SK-N-SH (cell line): ENCODE results near the gene SRRT.
"Not testable (repeated sequence)": the region's sequence is repeated elsewhere in the genome, so short reads cannot be mapped to it uniquely, and the experiment has no call there.

Source experiments
- CHD2 ChIP-seq: fragments of 150-350 bp; IDR thresholded peaks from 2 replicates; pipeline ENCODE4 v1.6.1; 2018; ENCODE audit warnings: low read length; ENCODE audit not compliant: partially characterized antibody
- CTCF ChIP-seq: fragments of 200-600 bp; sonication (generic); IDR thresholded peaks from 2 replicates; pipeline ENCODE4 v1.6.1; 2017; ENCODE audit warnings: antibody characterized with exemption, mild to moderate bottlenecking, moderate library complexity
- EZH2phosphoT487 ChIP-seq: fragments of 200-600 bp; sonication (generic); IDR thresholded peaks from 2 replicates; pipeline ENCODE4 v1.6.1; 2017; ENCODE audit warnings: low read depth, mixed run types, mild to moderate bottlenecking, antibody characterized with exemption, moderate library complexity, borderline replicate concordance
- GATA2 ChIP-seq: sonication (generic); formaldehyde crosslinking; IDR thresholded peaks from 2 replicates; pipeline ENCODE4 v1.5.0; 2020; ENCODE audit warnings: mild to moderate bottlenecking, missing genetic modification reagents
- MAX ChIP-seq: IDR thresholded peaks from 2 replicates; pipeline ENCODE4 v1.4.0; 2012; ENCODE audit warnings: low read depth
- NFIC ChIP-seq: IDR thresholded peaks from 2 replicates; pipeline ENCODE4 v1.4.0; 2012; ENCODE audit warnings: borderline replicate concordance
- PBX3 ChIP-seq: IDR thresholded peaks from 2 replicates; pipeline ENCODE4; 2012
- POLR2AphosphoS5 ChIP-seq: IDR thresholded peaks from 2 replicates; pipeline ENCODE4 v1.6.1; 2012; ENCODE audit warnings: low read depth, low read length
- RCOR1 ChIP-seq: fragments of 150-350 bp; IDR thresholded peaks from 2 replicates; pipeline ENCODE4 v1.6.1; 2017; ENCODE audit warnings: antibody characterized with exemption, low read length
- REST ChIP-seq: IDR thresholded peaks from 2 replicates; pipeline ENCODE4 v1.6.1; 2012; ENCODE audit warnings: mild to moderate bottlenecking, low read depth, low read length, moderate library complexity
- RFX5 ChIP-seq: IDR thresholded peaks from 2 replicates; pipeline ENCODE4 v1.6.1; 2012; ENCODE audit warnings: mild to moderate bottlenecking, improper control_type of control experiment, low read length
- TAF1 ChIP-seq: IDR thresholded peaks from 2 replicates; pipeline ENCODE4 v1.6.1; 2012; ENCODE audit warnings: low read depth, mild to moderate bottlenecking, low read length, moderate library complexity, borderline replicate concordance
- ZBTB33 ChIP-seq: IDR thresholded peaks from 2 replicates; pipeline ENCODE4 v1.4.0; 2012; ENCODE audit warnings: low read depth, borderline replicate concordance

GRCh38 chr7:100923616-100924015, 48.7 kb downstream of the SRRT start:
- not testable (repeated sequence) for TF ChIP-seq CTCF; REST; RFX5; TAF1; CHD2; POLR2AphosphoS5; RCOR1; EZH2phosphoT487; ZBTB33; PBX3; MAX; NFIC; GATA2 (CRISPR knock-in tag)
